HUES48 (cell line): ENCODE results near the gene KBTBD12.
"Not testable (repeated sequence)": the region's sequence is repeated elsewhere in the genome, so short reads cannot be mapped to it uniquely, and the experiment has no call there.

Experiments used
- H3K27ac ChIP-seq: one replicate; pipeline ENCODE4 v1.7.0; 2013; ENCODE audit warnings: low read depth, low read length, inconsistent platforms
- H3K27me3 ChIP-seq: 2 replicates; pipeline ENCODE4 v1.6.1; 2013; ENCODE audit warnings: mild to moderate bottlenecking, low read length; ENCODE audit not compliant: control insufficient read depth, insufficient read depth
- H3K36me3 ChIP-seq: 2 replicates; pipeline ENCODE4 v1.6.1; 2013; ENCODE audit warnings: low read length; ENCODE audit not compliant: control insufficient read depth, insufficient read depth
- H3K4me1 ChIP-seq: 2 replicates; pipeline ENCODE4 v1.6.1; 2013; ENCODE audit warnings: mild to moderate bottlenecking, low read length; ENCODE audit not compliant: control insufficient read depth, insufficient read depth
- H3K4me3 ChIP-seq: 2 replicates; pipeline ENCODE4 v1.5.1; 2013; ENCODE audit warnings: mild to moderate bottlenecking, low read depth, low read length
- H3K9ac ChIP-seq: 2 replicates; pipeline ENCODE4 v1.6.1; 2013; ENCODE audit warnings: mild to moderate bottlenecking, low read depth, low read length, moderate library complexity
- H3K9me3 ChIP-seq: 2 replicates; pipeline ENCODE4 v1.6.1; 2013; ENCODE audit warnings: low read length; ENCODE audit not compliant: control insufficient read depth, insufficient read depth

The KBTBD12 gene

GRCh38 chr3:127888156-127888555 is 26.9 kb upstream of the KBTBD12 start:
- H3K36me3 ChIP-seq: no peaks in the 10 kb centered on the region
- H3K9me3 ChIP-seq: peaks cover 9% of the 10 kb centered on the region; the same call in 1 of the 2 replicates
- H3K4me3 ChIP-seq: no peak overlapping the region
- no peaks in the 10 kb centered on the region for H3K27me3 ChIP-seq
- no peaks in the 10 kb centered on the region for H3K4me1 ChIP-seq
- no peak overlapping the region for H3K27ac ChIP-seq
- H3K9ac ChIP-seq: no peak overlapping the region

- H3K27me3 ChIP-seq: no peaks in the 10 kb centered on the region
- no peak overlapping the region for H3K4me3 ChIP-seq
- no peaks in the 10 kb centered on the region for H3K4me1 ChIP-seq
- no peak overlapping the region for H3K9ac ChIP-seq
- no peak overlapping the region for H3K27ac ChIP-seq
- peaks cover 9% of the 10 kb centered on the region; the same call in 1 of the 2 replicates for H3K9me3 ChIP-seq
- no peaks in the 10 kb centered on the region for H3K36me3 ChIP-seq
Observed at GRCh38 chr3:127888564-127889107, 26.4 kb upstream of the KBTBD12 start.

- no peak overlapping the region for H3K27ac ChIP-seq
Observed at GRCh38 chr3:127889461-127889863, 25.6 kb upstream of the KBTBD12 start.

GRCh38 chr3:127889976-127890650 is 24.9 kb upstream of the KBTBD12 start:
- Histone ChIP-seq H3K4me1 (no peaks in the 10 kb centered on the region), H3K27ac (peak overlapping the region; percentile 50), H3K4me3 (no peak overlapping the region), H3K27me3 (no peaks in the 10 kb centered on the region), H3K36me3 (no peaks in the 10 kb centered on the region), H3K9me3 (peaks cover 9% of the 10 kb centered on the region; the same call in 1 of the 2 replicates), H3K9ac (no peak overlapping the region)

More at GRCh38 chr3:127889461-127889863, 25.6 kb upstream of the KBTBD12 start:
- peaks cover 9% of the 10 kb centered on the region; the same call in 1 of the 2 replicates for H3K9me3 ChIP-seq
- no peak overlapping the region for H3K9ac ChIP-seq
- no peaks in the 10 kb centered on the region for H3K4me1 ChIP-seq
- no peaks in the 10 kb centered on the region for H3K27me3 ChIP-seq
- H3K4me3 ChIP-seq: no peak overlapping the region
- no peaks in the 10 kb centered on the region for H3K36me3 ChIP-seq

GRCh38 chr3:127890651-127891290 is 24.3 kb upstream of the KBTBD12 start:
- H3K27ac ChIP-seq, H3K36me3 ChIP-seq, H3K9ac ChIP-seq, H3K4me1 ChIP-seq, H3K9me3 ChIP-seq, H3K4me3 ChIP-seq, H3K27me3 ChIP-seq: not testable (repeated sequence)

GRCh38 chr3:127894481-127894880 is 20.6 kb upstream of the KBTBD12 start:
- H3K4me3 ChIP-seq: no peak overlapping the region
- no peaks in the 10 kb centered on the region for H3K36me3 ChIP-seq
- H3K9ac ChIP-seq: no peak overlapping the region
- H3K27ac ChIP-seq: no peak overlapping the region
- no peaks in the 10 kb centered on the region for H3K4me1 ChIP-seq
- no peaks in the 10 kb centered on the region for H3K27me3 ChIP-seq
- H3K9me3 ChIP-seq: peaks cover 9% of the 10 kb centered on the region; the same call in 1 of the 2 replicates

GRCh38 chr3:127899200-127899599 is 15.8 kb upstream of the KBTBD12 start:
- Histone ChIP-seq H3K9ac (no peak overlapping the region), H3K4me3 (no peak overlapping the region), H3K27ac (no peak overlapping the region), H3K9me3 (no peaks in the 10 kb centered on the region), H3K4me1 (no peaks in the 10 kb centered on the region), H3K27me3 (no peaks in the 10 kb centered on the region), H3K36me3 (no peaks in the 10 kb centered on the region)

GRCh38 chr3:127899766-127900165 is 15.3 kb upstream of the KBTBD12 start:
- H3K36me3 ChIP-seq: no peaks in the 10 kb centered on the region
- no peaks in the 10 kb centered on the region for H3K9me3 ChIP-seq
- H3K4me3 ChIP-seq: no peak overlapping the region
- H3K4me1 ChIP-seq: no peaks in the 10 kb centered on the region
- H3K9ac ChIP-seq: no peak overlapping the region
- H3K27me3 ChIP-seq: no peaks in the 10 kb centered on the region
- no peak overlapping the region for H3K27ac ChIP-seq

- no peaks in the 10 kb centered on the region for H3K36me3 ChIP-seq
- no peaks in the 10 kb centered on the region for H3K27me3 ChIP-seq
- H3K9ac ChIP-seq: no peak overlapping the region
- no peak overlapping the region for H3K27ac ChIP-seq
- no peaks in the 10 kb centered on the region for H3K4me1 ChIP-seq
- H3K4me3 ChIP-seq: no peak overlapping the region
- H3K9me3 ChIP-seq: no peaks in the 10 kb centered on the region
Observed at GRCh38 chr3:127900536-127900935, 14.5 kb upstream of the KBTBD12 start.

GRCh38 chr3:127902486-127902885 is 12.5 kb upstream of the KBTBD12 start:
- Histone ChIP-seq H3K36me3 (no peaks in the 10 kb centered on the region), H3K4me1 (no peaks in the 10 kb centered on the region), H3K4me3 (no peak overlapping the region), H3K27me3 (no peaks in the 10 kb centered on the region), H3K9me3 (no peaks in the 10 kb centered on the region), H3K27ac (no peak overlapping the region), H3K9ac (no peak overlapping the region)
